ENCODE results near the gene ATP8B1.
"Not testable (repeated sequence)": the region's sequence is repeated elsewhere in the genome, so short reads cannot be mapped to it uniquely, and the experiment has no call there.

Gene ATP8B1

DNA sequence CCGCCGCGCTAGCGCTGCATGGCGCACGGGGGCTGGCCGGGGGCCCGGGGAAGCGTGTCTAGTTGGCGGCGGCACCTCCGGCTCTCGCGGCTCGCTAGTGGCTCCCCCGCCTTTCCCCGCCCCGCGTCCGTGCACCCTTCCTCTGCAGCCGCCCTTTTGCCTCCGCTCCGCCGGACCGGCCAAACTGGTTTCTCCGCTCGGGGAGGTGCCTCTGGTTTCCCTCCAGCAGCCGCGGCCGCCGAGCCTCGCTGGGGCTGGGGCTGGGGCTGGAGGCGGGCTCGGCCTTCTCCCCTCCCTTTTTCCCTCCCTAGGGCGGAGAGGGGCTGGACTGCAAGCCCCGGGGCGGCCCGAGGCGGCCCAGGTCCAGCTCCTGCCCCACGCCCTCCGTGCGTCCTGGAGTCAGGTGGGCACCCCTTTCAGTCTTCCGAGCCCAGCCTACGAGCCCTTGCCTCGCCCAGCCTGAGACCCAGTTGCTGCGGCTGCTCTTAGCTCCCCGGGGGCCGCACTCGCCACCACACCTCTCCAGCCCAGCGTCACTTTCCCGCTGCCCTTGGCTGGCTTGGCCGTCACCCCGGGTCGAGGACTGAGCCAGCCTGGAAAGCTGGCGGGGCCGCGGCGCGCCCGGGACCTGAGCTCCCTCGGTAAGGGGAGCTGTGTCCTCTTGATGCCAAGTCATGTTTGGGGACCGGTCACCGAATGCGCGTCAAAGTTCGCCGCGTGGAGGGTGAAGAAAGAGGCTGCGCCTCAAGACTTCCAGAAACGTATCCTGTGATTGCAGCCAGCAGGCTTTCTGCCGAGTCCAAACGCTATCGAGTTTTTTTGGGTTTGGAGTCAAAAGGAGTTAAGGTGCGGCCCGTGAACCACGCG is at the start of gene ATP8B1:
Gene ATP8B1 (minus strand): TSS at position 213 of the 867 bp plus-strand sequence. CDS start 71,508 bp downstream, outside the sequence.
- no peak for DNase-seq (ENCODE audit: low read depth, low spot score)

DNA sequence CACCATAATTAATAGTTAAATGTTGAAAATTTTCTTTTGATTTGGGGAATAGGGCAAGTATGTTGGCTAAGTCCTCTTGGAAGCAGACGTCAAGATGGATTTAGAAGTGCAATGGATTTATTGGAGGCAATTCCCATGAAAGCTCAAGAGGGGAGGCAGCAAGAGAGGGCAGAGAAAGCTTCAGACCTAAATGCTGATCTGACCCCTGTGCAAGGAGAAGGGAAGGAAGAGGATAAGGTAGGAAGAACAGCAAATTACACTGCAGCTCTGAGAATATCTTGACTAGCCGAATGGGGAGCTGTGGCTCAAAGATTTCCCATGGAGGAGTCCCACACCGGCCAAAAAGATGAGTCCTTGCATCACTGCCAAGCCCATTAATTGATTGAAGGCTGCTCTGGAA is 46.9 kb upstream of the ATP8B1 start:
- DNase-seq (ENCODE audit: low read depth, low spot score): no peak

DNA sequence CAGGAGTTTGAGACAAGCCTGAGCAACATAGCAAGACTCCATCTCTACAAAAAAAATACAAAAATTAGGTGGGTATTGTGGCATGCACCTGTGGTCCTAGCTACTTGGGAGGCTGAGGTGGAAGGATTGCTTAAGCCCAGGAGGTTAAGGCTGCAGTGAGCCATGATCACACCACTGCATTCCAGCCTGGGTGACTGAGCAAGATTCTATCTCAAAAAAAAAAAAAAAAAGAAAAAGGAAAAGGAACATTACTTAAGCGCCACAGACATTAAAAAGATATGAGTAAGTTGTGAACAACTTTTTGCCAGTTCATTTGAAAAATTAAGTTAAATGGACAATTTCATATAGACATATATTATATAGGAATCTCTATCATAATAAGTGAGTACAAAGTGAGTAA is 45.3 kb upstream of the ATP8B1 start:
- not testable (repeated sequence) for DNase-seq (ENCODE audit: low read depth, low spot score)

DNA sequence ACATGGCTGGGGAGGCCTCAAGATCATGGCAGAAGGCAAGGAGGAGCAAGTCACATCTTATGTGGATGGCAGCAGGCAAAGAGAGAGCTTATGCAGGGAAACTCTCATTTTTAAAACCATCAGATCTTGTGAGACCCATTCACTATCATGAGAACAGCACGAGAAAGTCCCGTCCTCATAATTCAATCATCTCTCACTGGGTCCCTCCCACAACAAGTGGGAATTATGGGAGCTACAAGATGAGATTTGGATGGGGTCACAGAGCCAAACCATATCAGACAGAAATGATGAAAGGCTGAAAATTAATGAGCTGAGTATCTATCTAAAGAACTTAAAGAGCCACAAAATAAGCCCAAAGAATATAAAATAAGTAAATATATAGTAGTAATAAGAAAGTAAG is 44.3 kb upstream of the ATP8B1 start:
- DNase-seq (ENCODE audit: low read depth, low spot score): not testable (repeated sequence)

DNA sequence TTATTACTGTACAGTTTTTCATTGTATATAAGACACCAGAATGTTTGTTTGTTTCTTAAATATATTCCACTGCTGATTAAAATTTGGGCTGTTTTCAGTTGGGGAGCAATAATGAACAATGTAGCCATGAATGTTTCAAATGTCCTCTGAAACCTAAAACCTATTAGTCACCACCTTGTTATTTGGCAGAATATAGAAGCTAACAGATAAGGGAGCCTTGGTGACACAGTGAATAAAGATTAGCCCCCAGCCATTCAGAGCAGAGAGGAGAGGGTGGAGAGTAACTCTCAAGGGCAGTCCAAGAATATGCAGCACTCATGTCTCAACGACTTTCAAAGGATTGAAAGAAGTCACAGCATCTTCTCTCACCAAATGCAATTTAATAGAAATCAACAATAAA is 43.1 kb upstream of the ATP8B1 start:
- no peak for DNase-seq (ENCODE audit: low read depth, low spot score)

DNA sequence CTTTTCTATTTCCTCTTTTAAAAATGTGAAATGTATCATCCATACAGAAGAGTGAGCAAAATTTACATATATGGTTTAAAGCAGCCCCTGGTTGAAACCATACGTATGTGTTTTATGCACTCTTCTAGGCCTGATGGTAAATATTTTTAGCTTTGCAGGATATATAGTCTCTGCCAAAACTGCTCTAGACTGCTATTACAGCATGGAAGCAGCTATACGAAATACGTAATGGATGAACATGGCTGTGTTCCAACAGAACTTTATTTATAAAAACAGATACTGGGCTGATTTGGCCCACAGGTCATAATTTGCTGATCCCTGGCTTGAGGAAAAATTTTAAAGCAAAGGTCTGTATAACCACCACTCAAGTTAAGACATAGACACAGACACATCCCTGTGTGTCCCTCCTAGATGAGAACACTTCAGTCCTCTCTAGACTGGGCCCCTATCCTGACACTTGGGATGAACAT is 42.5 kb upstream of the ATP8B1 start:
- no peak for DNase-seq (ENCODE audit: low read depth, low spot score)

DNA sequence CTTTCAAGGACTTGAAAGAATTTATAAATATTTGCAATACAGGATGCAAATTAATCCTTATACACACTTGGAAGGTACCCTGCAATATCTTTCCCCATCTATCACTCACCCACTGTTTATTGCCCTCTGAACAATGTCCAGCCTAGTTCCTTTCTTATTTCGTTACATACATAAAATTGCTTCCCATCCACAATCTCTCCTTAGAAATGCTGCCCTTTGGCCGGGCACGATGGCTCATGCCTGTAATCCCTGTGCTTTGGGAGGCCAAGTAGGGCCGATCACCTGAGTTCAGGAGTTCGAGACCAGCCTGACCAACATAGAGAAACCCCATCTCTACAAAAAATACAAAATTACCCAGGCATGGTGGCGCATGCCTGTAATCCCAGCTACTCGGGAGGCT is 41.2 kb upstream of the ATP8B1 start:
- DNase-seq (ENCODE audit: low read depth, low spot score): no peak

DNA sequence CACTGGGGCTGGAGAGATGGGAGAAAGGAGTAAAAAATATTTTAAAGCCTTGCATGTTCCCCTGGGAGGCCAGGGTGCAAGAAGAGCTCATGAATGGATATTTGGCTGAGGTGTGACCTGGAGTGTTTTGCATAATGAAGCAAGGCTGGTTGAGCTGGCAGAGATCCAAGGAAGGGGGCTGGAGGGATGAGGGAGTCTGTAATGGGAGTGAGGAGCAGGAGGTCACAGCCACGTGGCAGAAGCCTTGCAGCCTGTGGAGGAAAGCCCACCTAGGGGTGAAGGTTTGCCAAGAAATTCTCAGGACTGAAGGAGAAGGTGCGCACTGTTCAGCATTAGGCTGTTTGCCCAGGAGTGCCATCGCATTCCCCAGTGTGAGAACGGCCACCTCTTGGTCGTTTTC is 40.3 kb upstream of the ATP8B1 start:
- DNase-seq (ENCODE audit: low read depth, low spot score): no peak

DNA sequence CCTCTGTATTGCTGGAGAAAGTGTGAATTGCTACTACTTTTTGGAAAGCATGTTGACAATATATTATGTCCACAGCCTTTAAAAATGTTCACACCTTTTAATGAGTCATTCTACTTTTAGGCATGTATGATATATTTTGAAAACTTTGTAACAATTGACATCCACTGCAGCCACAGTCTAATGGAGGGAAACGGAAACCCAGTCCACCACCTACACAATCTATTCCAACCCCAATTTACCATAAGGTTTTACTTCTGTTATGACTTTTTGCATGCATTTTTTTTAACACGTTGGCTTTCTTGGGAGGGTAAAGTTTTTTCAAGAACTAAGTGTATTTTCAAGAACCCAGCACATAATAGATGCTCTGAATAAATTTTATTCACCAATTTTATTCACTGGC is 38.5 kb upstream of the ATP8B1 start:
- no peak for DNase-seq (ENCODE audit: low read depth, low spot score)

DNA sequence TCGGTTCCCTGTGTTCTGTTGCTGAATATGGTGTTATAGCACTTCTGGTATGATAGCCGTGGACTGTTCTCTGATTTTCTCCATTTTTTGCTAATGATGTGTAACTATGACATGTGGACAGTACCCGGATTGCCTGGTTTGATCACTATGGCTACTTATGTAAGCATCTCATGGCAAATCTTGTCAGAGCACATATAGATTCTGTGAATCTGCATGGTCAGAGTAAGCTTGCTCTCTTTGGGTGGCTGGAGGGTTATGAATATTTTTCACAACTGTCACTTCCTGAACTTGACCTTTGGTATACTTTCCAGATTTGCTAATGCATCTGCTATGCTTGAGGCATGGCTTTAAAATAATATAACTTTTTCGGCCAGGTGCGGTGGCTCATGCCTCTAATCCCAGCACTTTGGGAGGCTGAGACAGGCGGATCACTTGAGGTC is 36.8 kb upstream of the ATP8B1 start:
- DNase-seq (ENCODE audit: low read depth, low spot score): no peak

DNA sequence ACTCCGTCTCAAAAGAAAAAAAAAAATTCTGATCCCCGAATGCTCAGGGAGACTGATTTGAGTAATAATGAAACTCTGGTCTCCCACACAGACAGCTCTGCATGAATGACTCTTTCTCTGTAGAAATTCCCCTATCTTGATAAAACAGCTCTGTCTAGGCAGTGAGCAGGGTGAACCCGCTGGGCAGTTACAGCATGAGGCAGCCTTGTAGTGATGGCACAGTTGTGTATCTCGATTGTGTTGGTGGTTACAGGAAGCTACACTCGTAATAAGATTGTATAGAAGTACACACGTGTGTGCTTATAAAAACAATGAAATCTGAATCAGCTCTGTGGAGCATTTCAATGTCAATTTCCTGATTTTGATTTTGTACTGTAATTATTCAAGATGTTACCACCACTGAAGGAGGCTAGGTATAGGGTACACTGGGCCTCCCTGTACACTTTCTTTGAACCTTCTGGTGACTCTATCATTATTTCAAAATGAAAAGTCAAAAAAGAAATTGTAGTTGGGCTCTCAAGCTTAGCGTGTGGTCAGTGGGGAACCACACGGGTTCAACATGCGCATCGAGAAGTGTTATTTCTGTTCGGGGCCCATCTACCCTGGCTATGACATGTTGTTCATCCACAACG is 34.9 kb upstream of the ATP8B1 start:
- no peak for DNase-seq (ENCODE audit: low read depth, low spot score)

DNA sequence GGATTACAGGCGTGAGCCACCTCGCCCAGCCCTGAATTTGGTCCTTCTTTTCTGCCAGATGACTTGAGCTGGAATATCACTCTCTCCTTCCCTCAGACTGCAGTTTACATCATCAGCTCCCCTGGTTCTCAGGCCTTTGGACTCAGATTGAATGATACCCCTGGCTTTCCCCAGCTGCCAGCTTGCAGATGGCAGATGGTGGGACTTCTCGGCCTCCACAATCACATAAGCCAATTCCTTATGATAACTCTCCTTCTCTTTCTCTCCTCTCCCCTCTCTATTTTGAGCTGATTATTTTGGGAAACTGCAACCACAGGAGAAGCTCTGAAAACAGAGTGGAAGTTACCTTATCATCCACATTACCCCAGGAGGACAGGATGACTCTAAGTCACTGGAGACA is 33.4 kb upstream of the ATP8B1 start:
- no peak for DNase-seq (ENCODE audit: low read depth, low spot score)

DNA sequence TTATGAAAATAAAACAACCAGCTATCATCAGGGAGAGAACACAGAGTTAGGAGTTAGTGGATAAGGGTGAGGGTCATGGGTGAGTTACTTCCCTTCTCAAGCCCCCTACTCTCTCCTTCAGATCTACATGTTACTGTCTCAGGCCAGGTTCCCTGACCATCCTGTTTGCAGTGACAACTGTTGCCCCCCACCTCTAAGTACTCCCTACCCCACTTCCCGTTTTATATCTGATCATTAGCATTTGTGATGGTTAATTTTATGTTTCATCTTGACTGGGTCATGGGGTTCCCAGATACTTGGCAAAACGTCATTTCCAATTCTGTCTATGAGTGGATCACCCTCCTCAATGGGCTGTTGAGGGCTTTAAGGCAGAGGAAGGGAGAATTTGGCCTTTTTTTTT is 32.8 kb upstream of the ATP8B1 start:
- no peak for DNase-seq (ENCODE audit: low read depth, low spot score)

DNA sequence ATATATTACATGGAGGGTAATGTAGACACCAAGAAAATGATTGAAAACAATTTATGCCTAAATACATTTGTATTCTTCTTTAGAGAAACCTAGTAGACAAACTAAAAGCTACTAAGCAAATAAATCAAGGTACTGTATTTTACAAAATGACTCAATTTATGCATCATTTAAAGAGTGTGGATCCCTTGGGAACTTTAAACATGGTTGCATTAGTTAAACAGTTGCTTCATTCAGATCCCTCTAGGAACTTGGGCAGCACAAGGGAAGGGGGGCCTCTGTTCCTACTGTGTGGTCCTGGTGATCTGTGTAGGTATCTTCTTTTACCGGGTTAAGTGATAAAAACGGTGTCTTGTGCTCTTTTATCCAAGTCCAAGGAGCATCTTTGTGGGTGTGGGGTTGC is 31.5 kb upstream of the ATP8B1 start:
- DNase-seq (ENCODE audit: low read depth, low spot score): no peak

DNA sequence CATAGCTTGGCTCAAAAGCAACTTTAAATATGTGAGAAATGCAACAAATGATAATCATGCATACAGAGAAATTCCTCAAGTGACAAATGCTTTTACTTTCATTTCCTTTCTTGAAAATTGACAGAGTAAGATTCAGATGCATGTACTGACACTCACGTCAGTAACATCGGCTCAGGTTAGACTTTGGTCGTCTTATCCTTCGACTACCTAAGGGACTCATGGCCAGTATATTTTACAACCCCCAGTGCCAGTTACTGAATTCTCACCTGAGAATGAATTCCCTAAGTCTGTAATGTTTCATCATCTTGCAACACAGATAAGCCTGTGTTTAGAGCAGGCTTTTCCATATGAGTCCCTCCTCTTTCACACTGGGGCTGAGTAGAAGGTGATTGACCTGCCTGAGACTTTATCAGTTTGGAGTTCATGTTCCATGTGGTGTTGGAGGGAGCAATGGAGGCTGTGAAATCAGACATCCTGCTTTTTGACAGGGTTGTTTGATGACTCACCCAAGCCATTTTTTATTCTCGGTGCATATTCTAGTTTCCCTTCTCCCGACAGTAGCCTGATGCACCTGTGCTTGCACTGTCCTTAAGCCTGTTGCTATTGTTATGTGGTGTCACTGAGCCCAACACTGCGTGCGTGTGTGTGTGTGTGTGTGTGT is 30.5 kb upstream of the ATP8B1 start:
- DNase-seq (ENCODE audit: low read depth, low spot score): no peak

DNA sequence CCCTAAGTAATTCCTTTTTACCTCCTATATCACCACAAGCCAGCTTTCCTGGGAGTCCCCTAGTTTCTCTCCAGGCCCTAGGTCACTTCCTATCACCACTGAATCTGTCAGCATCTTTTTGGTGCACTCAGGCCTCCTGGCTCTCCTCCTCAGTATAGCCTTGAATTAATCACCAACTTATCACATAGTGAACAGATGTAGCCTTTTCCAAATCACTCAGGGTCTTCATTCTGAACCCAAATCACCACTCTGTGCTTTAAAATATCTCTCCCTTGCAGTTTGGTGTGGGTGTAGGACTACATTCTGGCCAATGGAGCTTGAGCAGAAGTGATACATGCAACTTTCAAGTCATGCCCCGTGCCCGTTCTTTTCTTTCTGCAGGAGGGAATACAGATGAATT is 29.6 kb upstream of the ATP8B1 start:
- DNase-seq (ENCODE audit: low read depth, low spot score): no peak

DNA sequence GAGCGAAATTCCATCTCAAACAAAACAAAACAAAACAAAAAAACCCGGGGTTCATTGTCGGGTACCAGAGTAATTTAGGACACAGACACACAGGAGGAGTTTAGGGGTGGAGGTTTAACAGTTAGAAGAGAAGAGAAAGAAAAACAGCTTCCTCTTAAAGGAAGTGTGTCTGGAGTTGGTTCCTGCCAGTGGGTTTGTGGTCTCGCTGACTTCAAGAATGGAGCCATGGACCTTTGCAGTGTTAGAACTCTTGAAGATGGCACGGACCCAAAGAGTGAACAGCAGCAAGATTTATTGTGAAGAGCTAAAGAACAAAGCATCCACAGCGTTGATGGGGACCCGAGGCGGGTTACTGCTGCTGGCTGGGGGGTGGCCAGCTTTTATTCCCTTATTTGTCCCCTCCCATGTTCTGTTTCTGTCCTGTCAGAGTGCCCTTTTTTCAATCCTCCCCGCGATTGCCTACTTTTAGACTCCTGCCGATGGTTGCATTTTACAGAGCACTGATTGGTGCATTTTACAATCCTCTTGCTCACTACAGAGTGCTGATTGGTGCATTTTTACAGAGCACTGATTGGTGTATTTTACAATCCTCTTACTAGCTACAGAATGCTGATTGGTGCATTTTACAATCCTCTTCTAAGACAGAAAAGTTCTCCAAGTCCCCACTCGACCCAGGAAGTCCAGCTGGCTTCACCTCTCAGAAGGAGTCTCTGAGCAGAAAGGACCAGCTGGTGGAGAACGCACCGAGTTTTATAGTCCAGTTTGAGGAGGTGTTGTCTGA is 28.7 kb upstream of the ATP8B1 start:
- no peak for DNase-seq (ENCODE audit: low read depth, low spot score)

DNA sequence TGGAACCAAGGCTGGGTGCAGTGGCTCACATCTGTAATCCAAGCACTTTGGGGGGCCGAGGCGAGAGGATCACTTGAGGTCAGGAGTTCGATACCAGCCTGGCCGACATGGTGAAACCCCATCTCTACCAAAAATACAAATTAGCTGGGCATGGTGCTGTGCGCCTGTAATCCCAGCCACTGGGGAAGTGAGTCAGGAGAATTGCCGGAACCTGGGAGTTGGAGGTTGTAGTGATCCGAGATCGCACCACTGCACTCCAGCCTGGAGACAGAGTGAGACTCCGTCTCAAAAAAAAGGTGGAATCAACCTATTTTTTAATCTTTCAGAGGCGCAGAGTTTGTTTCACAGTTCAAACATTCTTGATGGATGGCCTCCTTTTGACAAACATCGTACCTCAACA is 24.5 kb upstream of the ATP8B1 start:
- no peak for DNase-seq (ENCODE audit: low read depth, low spot score)

DNA sequence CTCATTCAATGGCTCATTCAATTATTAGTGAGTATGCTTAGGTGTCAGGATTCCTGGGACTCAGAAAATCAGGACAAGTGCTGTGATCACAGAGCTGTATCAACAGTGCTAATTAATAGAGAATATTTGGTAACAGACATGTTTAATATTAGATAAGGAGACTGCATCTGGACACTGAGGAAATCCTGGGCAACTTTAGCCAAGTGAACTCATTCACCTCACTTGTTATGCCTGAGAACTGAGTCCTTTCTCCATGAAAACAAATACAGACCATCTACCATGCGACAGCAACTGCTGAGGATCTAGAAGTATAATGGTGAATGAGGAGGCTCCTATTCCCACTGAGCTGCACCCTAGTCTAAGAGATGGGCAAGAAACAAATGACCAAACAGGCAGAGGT is 23.1 kb upstream of the ATP8B1 start:
- no peak for DNase-seq (ENCODE audit: low read depth, low spot score)

DNA sequence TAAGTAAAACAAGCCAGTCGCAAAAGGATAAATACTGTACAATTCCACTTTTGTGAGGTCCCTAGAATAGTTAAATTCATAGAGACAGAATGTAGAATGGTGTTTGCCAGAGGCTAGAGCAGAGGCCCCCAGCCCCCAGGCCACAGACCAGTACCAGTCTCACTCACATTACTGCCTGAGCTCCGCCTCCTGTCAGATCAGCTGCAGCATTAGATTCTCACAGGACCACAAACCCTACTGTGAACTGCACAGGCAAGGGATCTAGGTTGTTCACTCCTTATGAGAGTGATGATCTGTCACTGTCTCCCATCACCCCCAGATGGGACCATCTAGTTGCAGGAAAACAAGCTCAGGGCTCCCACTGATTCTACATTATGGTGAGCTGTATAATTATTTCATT is 17.5 kb upstream of the ATP8B1 start:
- not testable (repeated sequence) for DNase-seq (ENCODE audit: low read depth, low spot score)

DNA sequence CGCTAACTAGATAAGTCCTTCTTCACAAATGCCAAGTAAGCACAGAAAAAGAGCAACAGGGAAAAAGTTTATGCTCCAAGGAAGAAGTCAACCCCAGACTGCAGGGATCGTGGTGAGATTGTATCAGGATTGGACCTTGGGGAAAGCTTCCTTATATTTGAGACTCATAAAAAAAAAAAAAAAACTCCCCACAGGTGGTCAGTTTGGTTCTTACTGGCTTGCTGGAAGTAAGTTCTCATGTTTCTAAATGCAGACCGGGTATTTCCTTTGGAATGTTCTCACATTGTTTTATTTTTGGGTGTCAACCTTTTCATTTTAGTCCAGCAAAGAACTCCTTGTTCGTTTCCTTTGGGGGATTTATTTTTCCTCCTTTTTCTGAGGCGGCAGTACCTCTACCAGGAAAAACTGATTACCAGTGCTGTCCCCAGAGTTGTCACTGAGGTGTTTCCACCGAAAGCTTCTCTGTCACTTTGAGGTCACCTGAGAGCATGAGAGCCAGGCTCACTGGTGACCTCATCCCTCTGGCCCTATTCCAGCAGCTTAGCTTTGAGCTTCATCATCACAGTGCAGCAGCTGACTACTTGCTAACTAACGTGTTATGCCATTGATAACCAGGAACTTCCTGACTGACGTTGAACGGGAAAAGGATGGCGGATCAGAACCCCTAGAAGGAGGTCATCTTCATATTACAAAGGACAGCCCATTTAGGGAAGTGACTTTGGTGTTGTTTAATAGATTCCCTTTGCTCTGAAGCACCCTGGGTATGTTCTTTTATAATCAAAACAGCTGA is 16.8 kb upstream of the ATP8B1 start:
- DNase-seq (ENCODE audit: low read depth, low spot score): no peak
